HUES64 (cell line): Measurements from ENCODE around the gene SEMA3D.

Experiments used
- H3K27ac ChIP-seq: 2 replicates; pipeline ENCODE4 v1.7.0; 2013; ENCODE audit warnings: low read depth, low read length, inconsistent platforms
- H3K27me3 ChIP-seq: 2 replicates; pipeline ENCODE4 v1.6.1; 2013; ENCODE audit warnings: mild to moderate bottlenecking, low read length; ENCODE audit not compliant: insufficient read depth
- H3K36me3 ChIP-seq: 2 replicates; pipeline ENCODE4 v1.6.1; 2013; ENCODE audit warnings: mild to moderate bottlenecking, low read length; ENCODE audit not compliant: insufficient read depth
- H3K4me1 ChIP-seq: 2 replicates; pipeline ENCODE4 v1.6.1; 2013; ENCODE audit warnings: mild to moderate bottlenecking, low read length, moderate library complexity; ENCODE audit not compliant: insufficient read depth
- H3K4me3 ChIP-seq: 2 replicates; pipeline ENCODE4 v1.5.1; 2013; ENCODE audit warnings: mild to moderate bottlenecking, low read length, moderate library complexity
- H3K9ac ChIP-seq: 2 replicates; pipeline ENCODE4 v1.6.1; 2013; ENCODE audit warnings: mild to moderate bottlenecking, low read depth, low read length
- H3K9me3 ChIP-seq: 2 replicates; pipeline ENCODE4 v1.6.1; 2013; ENCODE audit warnings: low read depth, low read length; ENCODE audit not compliant: insufficient read depth
- WGBS: fragments of 150-250, 120-280 bp; methylation state at CpG from one replicate; pipeline ENCODE4 v1.1.7; 2013; ENCODE audit warnings: missing lambda C conversion rate; 5-methylcytosine and 5-hydroxymethylcytosine counted together

SEMA3D gene

DNA sequence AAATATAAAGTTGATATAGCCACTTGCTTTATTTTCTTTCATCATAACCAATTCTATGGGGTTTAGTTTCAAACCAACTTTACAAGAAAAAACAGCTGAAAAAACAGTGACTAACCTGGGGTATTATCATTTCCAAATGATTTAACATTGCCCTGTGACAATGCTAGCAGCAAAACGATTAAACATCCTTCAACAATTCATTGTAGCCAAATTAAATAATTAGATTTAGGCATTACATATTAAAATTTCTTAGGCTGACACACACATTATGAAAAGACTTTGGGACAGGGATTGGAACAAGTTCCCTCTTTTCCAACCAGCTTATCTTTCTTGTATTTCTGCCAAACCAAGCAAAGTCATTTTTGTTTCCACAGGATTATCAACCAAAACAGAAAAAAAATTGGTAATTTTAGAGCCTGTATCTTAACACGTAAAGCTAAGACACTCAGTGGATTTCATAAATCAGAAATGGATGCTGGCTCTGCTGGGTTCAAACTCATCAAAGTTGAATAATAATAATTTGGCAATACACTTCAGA is 84.0 kb downstream of the SEMA3D start:
- H3K9ac ChIP-seq: no peak overlapping the region
- no peak overlapping the region for H3K4me3 ChIP-seq

DNA sequence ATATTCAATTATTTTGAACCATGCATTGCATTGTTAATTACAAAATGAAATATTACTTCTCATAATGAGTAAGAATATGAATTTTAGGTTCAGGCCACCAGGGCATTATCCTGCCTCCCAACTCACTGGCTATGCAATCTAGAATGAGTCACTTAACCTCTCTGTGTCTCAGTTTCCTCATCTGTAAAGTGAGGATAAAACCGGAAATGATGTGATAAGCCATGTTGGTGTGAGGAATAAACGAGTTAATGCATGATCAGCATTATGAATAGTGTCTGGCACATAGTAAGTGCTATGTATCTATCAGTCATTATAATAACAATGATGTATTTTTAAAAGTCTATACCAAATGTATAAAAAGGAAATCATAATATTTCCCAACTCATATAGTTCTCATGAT is 85.5 kb downstream of the SEMA3D start:
- 86% methylated on average over 2 of the region's 2 CpGs for WGBS
- Histone ChIP-seq H3K36me3 (no peaks in the 10 kb centered on the region), H3K9me3 (no peaks in the 10 kb centered on the region), H3K4me1 (no peaks in the 10 kb centered on the region), H3K4me3 (no peak overlapping the region), H3K27me3 (no peaks in the 10 kb centered on the region), H3K9ac (no peak overlapping the region), H3K27ac (no peak overlapping the region)

More for the DNA sequence above, 84.0 kb downstream of the SEMA3D start:
- Histone ChIP-seq H3K27ac (no peak overlapping the region), H3K4me1 (no peaks in the 10 kb centered on the region), H3K27me3 (no peaks in the 10 kb centered on the region), H3K36me3 (no peaks in the 10 kb centered on the region), H3K9me3 (no peaks in the 10 kb centered on the region)
- 90% methylated on average over 2 of the region's 2 CpGs for WGBS

DNA sequence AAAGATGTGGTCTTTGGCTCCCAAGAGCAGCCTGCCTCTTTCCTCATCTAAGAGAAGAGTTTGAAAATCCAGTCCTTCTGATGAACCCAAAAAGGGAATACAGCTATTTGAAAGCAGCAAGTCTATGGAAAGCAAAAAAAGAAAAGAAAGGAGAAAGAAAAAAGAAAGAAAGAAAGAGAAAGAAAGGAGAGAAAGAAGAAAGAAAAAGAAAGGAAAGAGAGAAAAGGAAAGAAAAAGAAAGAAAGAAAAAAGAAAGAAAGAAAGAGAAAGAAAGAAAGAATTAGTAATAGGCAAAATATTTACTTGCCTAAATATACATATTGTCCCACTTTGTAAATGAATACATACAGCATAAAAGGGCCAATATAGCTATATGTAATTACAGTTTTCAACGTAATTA is 89.0 kb downstream of the SEMA3D start:
- H3K27ac ChIP-seq: no peak overlapping the region
- WGBS: no CpG with 5 or more reads among the region's 1 CpG
- no peaks in the 10 kb centered on the region for H3K36me3 ChIP-seq
- no peaks in the 10 kb centered on the region for H3K27me3 ChIP-seq
- H3K4me3 ChIP-seq: no peak overlapping the region
- H3K9ac ChIP-seq: no peak overlapping the region
- H3K4me1 ChIP-seq: no peaks in the 10 kb centered on the region
- no peaks in the 10 kb centered on the region for H3K9me3 ChIP-seq

DNA sequence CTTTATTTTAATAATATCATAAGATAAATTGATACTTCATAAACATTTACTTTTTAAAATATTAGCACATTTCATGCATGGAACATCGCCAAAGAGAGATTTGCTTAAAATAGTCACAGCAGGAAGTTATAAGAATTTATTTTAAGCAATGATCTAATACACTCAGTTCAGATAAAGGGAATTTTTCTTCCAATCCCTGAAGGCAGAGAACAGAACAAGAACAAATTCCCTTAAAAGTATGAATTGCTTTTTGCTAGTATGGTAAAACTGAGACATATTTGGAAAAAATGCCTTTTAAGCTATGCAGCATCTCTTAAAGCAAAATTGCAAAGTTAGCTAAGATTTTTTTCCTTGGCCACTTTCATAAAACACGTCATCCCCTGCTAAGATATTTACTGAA is 91.0 kb downstream of the SEMA3D start:
- no peaks in the 10 kb centered on the region for H3K36me3 ChIP-seq
- WGBS: 100% methylated on average over 1 of the region's 2 CpGs

DNA sequence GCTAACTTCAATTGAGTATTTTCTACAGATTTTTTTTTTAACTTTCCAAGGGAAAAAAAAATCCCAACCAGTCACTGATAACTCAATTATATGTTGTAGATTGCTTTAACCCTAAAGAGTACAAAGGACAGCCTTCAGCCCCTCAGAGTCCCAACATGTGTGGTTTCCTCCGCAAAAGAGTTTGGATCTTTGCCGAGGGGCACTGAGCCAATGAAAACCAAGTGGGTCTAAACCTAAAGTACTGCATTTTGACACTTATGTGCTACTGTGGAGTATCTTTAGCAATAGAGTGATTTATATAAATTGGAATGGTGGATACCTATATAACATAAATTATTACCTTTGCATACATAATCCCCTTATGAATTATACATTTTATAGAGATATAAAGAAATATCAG is 91.5 kb downstream of the SEMA3D start:
- H3K27ac ChIP-seq: no peak overlapping the region
- no peak overlapping the region for H3K9ac ChIP-seq
- 96% methylated on average over 2 of the region's 2 CpGs for WGBS
- H3K36me3 ChIP-seq: no peaks in the 10 kb centered on the region
- no peaks in the 10 kb centered on the region for H3K4me1 ChIP-seq
- no peaks in the 10 kb centered on the region for H3K9me3 ChIP-seq
- no peak overlapping the region for H3K4me3 ChIP-seq
- no peaks in the 10 kb centered on the region for H3K27me3 ChIP-seq

More for the DNA sequence above, 91.0 kb downstream of the SEMA3D start:
- H3K27ac ChIP-seq: no peak overlapping the region
- H3K27me3 ChIP-seq: no peaks in the 10 kb centered on the region
- no peak overlapping the region for H3K9ac ChIP-seq
- H3K9me3 ChIP-seq: no peaks in the 10 kb centered on the region
- no peak overlapping the region for H3K4me3 ChIP-seq
- H3K4me1 ChIP-seq: no peaks in the 10 kb centered on the region

DNA sequence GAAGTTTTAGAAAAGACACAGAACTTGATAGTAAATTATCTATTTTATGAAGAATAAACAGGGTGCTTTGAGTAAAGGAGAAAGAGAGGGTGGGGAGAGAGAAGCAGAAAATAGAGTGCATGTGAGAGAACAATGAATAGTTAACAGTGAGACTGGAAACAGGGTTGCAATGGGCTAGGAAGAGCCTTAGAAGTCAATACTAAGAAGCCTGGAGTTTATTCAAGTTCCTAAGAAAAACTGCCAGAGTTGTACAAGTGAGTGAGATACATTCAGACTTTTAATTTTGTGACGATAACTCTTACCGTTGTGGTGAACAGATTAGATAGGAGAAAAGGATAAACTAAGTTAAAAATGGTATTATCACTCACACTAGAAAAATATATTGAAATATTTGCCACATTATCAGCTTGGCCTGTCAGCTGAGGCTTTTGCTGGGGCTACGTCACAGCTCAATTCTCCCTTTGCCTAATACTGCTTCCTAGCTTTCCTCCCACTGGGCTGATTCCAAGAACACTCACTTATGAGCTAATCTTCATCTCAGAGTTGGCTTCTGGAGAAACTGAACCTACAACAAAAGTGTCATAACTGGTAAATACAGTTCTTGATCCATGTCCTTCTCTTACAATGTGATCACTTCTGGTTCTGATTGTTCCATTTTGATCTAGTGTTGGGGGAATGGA is 92.7 kb downstream of the SEMA3D start:
- Histone ChIP-seq H3K36me3 (no peaks in the 10 kb centered on the region), H3K4me3 (no peak overlapping the region), H3K27me3 (no peaks in the 10 kb centered on the region), H3K4me1 (no peaks in the 10 kb centered on the region), H3K9me3 (no peaks in the 10 kb centered on the region), H3K9ac (no peak overlapping the region), H3K27ac (no peak overlapping the region)
- WGBS: 89% methylated on average over 3 of the region's 3 CpGs

DNA sequence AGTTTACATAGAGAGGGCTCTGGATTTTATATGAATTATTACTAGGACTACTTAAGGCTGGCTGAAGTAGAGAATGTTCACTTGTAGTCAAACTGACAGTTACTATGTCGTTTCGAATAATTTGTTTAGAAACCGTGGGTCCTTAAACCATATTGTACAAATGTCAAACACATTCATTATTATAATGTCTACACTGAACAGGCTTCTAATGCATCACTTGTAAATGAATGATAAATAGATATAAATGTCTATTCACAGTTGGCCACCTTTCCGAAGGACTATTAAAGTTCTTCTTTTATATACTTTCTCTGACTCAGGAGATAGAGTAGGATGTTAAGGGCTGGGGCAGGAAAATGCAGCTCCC is 95.3 kb downstream of the SEMA3D start:
- no peak overlapping the region for H3K9ac ChIP-seq
- no peaks in the 10 kb centered on the region for H3K27me3 ChIP-seq
- H3K36me3 ChIP-seq: no peaks in the 10 kb centered on the region
- H3K9me3 ChIP-seq: no peaks in the 10 kb centered on the region
- 93% methylated on average over 3 of the region's 4 CpGs for WGBS
- H3K27ac ChIP-seq: no peak overlapping the region
- H3K4me3 ChIP-seq: no peak overlapping the region
- no peaks in the 10 kb centered on the region for H3K4me1 ChIP-seq

DNA sequence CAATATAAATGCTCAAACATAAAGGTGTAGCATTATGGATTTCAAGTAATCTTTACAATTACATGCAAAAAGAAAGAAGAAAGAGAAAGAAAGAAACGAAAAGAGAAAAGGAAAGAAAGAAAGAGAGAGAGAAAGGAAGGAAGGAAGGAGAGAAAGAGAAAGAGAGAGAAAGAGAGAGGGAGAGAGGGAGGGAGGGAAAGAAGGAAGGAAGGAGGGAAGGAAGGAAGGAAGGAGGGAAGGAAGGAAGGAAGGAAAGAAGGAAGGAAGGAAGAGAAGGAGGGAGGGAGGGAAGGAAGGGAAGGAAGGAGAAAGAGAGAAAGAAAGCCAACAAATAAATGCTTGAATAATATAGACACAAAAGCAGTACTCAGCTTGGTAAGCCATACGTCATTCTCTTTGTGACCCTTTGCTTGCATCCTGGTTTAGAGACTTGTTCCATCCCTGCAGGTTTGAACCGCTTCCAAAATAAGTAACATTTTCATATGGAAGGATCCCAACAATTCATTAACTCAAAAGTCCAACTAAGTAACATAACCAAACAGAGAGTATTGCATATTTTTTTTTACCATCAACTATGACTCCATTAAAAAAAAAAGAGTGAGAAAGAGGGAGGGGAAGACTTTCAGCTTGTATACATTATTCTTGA is 95.8 kb downstream of the SEMA3D start:
- Histone ChIP-seq H3K9ac (no peak overlapping the region), H3K4me3 (no peak overlapping the region), H3K4me1 (no peaks in the 10 kb centered on the region), H3K27me3 (no peaks in the 10 kb centered on the region), H3K36me3 (no peaks in the 10 kb centered on the region), H3K9me3 (no peaks in the 10 kb centered on the region), H3K27ac (no peak overlapping the region)
- 93% methylated on average over 3 of the region's 3 CpGs for WGBS

DNA sequence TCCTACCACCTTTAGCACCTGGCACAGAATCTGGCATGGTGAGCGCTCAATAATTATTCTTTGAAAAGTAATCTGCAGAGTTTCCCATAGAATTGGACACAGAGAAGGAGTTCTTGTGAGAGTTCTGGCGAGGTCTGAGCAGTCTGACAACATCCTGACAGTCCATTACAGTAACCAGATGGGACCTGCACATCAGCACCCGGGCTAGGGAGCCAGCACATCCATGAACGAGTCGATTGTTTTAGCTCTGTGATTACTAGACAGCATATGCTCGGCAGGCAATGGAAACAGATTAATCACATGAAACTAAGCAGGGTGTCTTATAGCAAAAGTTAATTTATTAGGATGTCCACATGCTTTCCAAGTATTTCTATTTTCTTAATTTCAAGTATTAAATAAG is 96.7 kb downstream of the SEMA3D start:
- H3K4me3 ChIP-seq: no peak overlapping the region
- no peak overlapping the region for H3K9ac ChIP-seq
- H3K27ac ChIP-seq: no peak overlapping the region
- H3K4me1 ChIP-seq: no peaks in the 10 kb centered on the region
- no peaks in the 10 kb centered on the region for H3K27me3 ChIP-seq
- H3K36me3 ChIP-seq: no peaks in the 10 kb centered on the region
- 84% methylated on average over 6 of the region's 6 CpGs for WGBS
- no peaks in the 10 kb centered on the region for H3K9me3 ChIP-seq

DNA sequence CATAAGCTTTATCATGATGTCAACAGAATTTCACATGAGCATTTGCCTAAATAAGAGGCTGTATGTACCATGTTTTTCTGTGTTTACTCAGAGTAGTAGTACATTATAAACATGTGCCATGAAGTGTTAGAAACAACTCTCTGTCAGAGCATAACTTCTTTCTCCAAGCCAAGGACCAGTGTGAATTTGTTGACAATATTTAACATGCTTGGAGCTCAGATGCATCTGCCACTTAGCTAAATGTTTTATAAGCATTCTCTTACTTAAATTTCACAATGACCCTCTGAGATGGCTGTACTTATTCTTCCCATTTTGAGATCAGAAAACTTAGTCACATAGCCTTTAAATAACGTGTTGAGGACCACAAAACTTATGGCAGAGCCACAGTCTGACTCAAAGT is 105.0 kb downstream of the SEMA3D start:
- H3K4me3 ChIP-seq: no peak overlapping the region
- H3K9me3 ChIP-seq: no peaks in the 10 kb centered on the region
- H3K4me1 ChIP-seq: no peaks in the 10 kb centered on the region
- H3K9ac ChIP-seq: no peak overlapping the region
- H3K27me3 ChIP-seq: no peaks in the 10 kb centered on the region
- no peaks in the 10 kb centered on the region for H3K36me3 ChIP-seq
- WGBS: 77% methylated on average over 1 of the region's 1 CpG
- no peak overlapping the region for H3K27ac ChIP-seq

DNA sequence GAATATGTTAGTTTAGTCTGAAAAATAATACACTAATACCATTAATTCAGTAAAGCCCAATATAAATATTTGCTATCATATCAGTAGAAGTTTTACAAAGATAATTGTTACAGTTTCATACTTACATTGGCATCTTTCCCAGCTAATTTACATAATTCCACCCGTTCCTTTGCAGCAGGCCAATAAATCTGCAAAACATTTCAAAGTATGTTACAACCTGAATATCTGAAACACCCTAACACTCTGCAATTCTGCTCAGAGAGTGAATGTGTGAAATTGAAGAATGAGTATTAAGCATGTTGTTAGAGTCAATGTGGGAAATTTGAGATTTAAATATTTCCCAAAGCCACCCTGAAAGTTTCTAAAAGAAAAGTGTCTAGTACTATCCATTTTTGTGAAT is 105.5 kb downstream of the SEMA3D start:
- Histone ChIP-seq H3K4me1 (no peaks in the 10 kb centered on the region), H3K4me3 (no peak overlapping the region), H3K9ac (no peak overlapping the region), H3K27me3 (no peaks in the 10 kb centered on the region), H3K9me3 (no peaks in the 10 kb centered on the region), H3K36me3 (no peaks in the 10 kb centered on the region), H3K27ac (no peak overlapping the region)
- WGBS: 90% methylated on average over 1 of the region's 1 CpG
